Mesothelial cell of epicardium (in vitro differentiated cells): ENCODE results near the gene B3GALNT2. TPM values are rescaled to one million over a fixed set of nuclear protein-coding genes. Genes with fewer than 3 reads are reported as not detected.
"Not testable (repeated sequence)": the region's sequence is repeated elsewhere in the genome, so short reads cannot be mapped to it uniquely, and the experiment has no call there.

Experiments used
- DNase-seq, 2 experiments: peaks; one replicate each; pipeline ENCODE4 v3.0.0; 2021; ENCODE audit warnings: low spot score in 2 of 2; ENCODE audit not compliant: unreplicated experiment in 2 of 2
- H3K27ac Mint-ChIP-seq: 2 replicates; pipeline ENCODE4 v1.8.0; 2021; ENCODE audit warnings: mixed read lengths
- H3K27me3 Mint-ChIP-seq: 2 replicates; pipeline ENCODE4 v1.8.0; 2021; ENCODE audit warnings: low read depth, mixed read lengths
- H3K36me3 Mint-ChIP-seq: 2 replicates; pipeline ENCODE4 v1.8.0; 2021; ENCODE audit warnings: mixed read lengths
- H3K4me1 Mint-ChIP-seq: 2 replicates; pipeline ENCODE4 v1.8.0; 2021; ENCODE audit warnings: mixed read lengths
- H3K4me3 Mint-ChIP-seq: 2 replicates; pipeline ENCODE4 v1.8.0; 2021; ENCODE audit warnings: mild to moderate bottlenecking, moderate library complexity, mixed read lengths
- H3K9me3 Mint-ChIP-seq: 2 replicates; pipeline ENCODE4 v1.8.0; 2021; ENCODE audit warnings: mixed read lengths
- CTCF ChIP-seq: fragments of 200-600 bp; sonication (generic); IDR thresholded peaks from one replicate; pipeline ENCODE4 v1.5.0; 2021; ENCODE audit warnings: antibody characterized with exemption; ENCODE audit not compliant: unreplicated experiment
- total RNA-seq: library from RNA; stranded (reverse); gene quantifications from 3 replicates; pipeline ENCODE4 v1.2.1, GENCODE V29; 2021

Gene B3GALNT2
- total RNA-seq, 1 donor from 2014 or later, result 30.6 TPM

- H3K4me1 Mint-ChIP-seq, result no peaks in the 10 kb centered on the region
- H3K27ac Mint-ChIP-seq, result no peak overlapping the region
- H3K9me3 Mint-ChIP-seq, result no peaks in the 10 kb centered on the region
- peaks cover 14% of the 10 kb centered on the region for H3K27me3 Mint-ChIP-seq
- no peak overlapping the region for H3K4me3 Mint-ChIP-seq
- H3K36me3 Mint-ChIP-seq, result no peaks in the 10 kb centered on the region
- TF ChIP-seq CTCF, result no peak
- DNase-seq, result no peak
Observed at GRCh38 chr1:235545292-235545930, 41.2 kb upstream of the B3GALNT2 start.

- not testable (repeated sequence) for H3K27ac Mint-ChIP-seq, H3K36me3 Mint-ChIP-seq, H3K4me1 Mint-ChIP-seq, H3K4me3 Mint-ChIP-seq, H3K9me3 Mint-ChIP-seq, DNase-seq, H3K27me3 Mint-ChIP-seq
Observed at GRCh38 chr1:235542845-235543244, 38.6 kb upstream of the B3GALNT2 start.

- peaks cover 9% of the 10 kb centered on the region for H3K9me3 Mint-ChIP-seq
- no peak for TF ChIP-seq CTCF
- no peaks in the 10 kb centered on the region for H3K27me3 Mint-ChIP-seq
- no peak overlapping the region for H3K4me3 Mint-ChIP-seq
- no peaks in the 10 kb centered on the region for H3K36me3 Mint-ChIP-seq
- no peak overlapping the region for H3K27ac Mint-ChIP-seq
- DNase-seq, result no peak
- H3K4me1 Mint-ChIP-seq, result no peaks in the 10 kb centered on the region
Observed at GRCh38 chr1:235533476-235534168, 29.4 kb upstream of the B3GALNT2 start.

- no peak for TF ChIP-seq CTCF
- H3K36me3 Mint-ChIP-seq, result no peaks in the 10 kb centered on the region
- no peaks in the 10 kb centered on the region for H3K4me1 Mint-ChIP-seq
- H3K27ac Mint-ChIP-seq, result no peak overlapping the region
- DNase-seq, result no peak
- H3K27me3 Mint-ChIP-seq, result no peaks in the 10 kb centered on the region
- peaks cover 9% of the 10 kb centered on the region for H3K9me3 Mint-ChIP-seq
- H3K4me3 Mint-ChIP-seq, result no peak overlapping the region
Observed at GRCh38 chr1:235532360-235532759, 28.1 kb upstream of the B3GALNT2 start.

- TF ChIP-seq CTCF, result no peak
- Mint-ChIP-seq H3K4me1 (no peaks in the 10 kb centered on the region), H3K4me3 (no peak overlapping the region), H3K36me3 (no peaks in the 10 kb centered on the region), H3K27me3 (no peaks in the 10 kb centered on the region), H3K27ac (no peak overlapping the region), H3K9me3 (peaks cover 9% of the 10 kb centered on the region)
- no peak for DNase-seq
Observed at GRCh38 chr1:235527196-235527814, 23.1 kb upstream of the B3GALNT2 start.

- Mint-ChIP-seq H3K36me3 (no peaks in the 10 kb centered on the region), H3K27ac (no peak overlapping the region), H3K4me1 (no peaks in the 10 kb centered on the region), H3K27me3 (no peaks in the 10 kb centered on the region), H3K4me3 (no peak overlapping the region), H3K9me3 (no peaks in the 10 kb centered on the region)
- no peak for DNase-seq
- no peak for TF ChIP-seq CTCF
Observed at GRCh38 chr1:235525314-235525713, 21.1 kb upstream of the B3GALNT2 start.
